Measurements from ENCODE around the gene HNRNPUL2. TPM values are rescaled to one million over a fixed set of nuclear protein-coding genes. Genes with fewer than 3 reads are reported as not detected.
A peak's percentile ranks its signal among the peaks of the same experiment; 100 is the strongest.
"Not testable (repeated sequence)": the region's sequence is repeated elsewhere in the genome, so short reads cannot be mapped to it uniquely, and the experiment has no call there.

Gene HNRNPUL2
- total RNA-seq, 1 experiment from 2014 or later, result 47.3 TPM

DNA sequence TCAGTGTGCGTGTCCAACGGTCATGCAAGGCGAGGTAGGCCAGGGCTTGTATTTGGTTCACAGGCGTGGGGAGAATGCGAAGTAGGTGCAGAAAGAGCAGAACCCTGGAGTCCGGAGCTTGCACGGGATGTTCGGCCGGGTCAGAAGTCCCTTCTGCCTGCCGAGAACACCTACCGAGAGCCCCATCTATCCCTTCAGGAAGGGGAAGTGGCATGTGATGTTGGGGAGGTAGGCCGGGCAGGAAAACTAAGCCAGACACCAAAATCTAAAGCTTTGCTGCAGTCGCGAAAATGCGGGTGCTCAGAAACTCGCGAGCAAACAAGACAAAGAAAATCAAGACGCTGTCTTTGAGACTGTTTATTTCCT, 43.5 kb upstream of the HNRNPUL2 start:
- CTCF ChIA-PET, result interaction anchor here (0.9 to 1.5 kb wide), 3 partner anchors 16 to 43 kb away, joined by 4 to 6 read pairs (median 4); partner anchors contain the start of genes HNRNPUL2 and ZBTB3
- ATAC-seq (peak; percentile 37), DNase-seq (ENCODE audit: low read depth, low spot score) (no peak)
- POLR2A ChIA-PET, result interaction anchor here (0.6 kb wide), 1 partner anchor 43 kb away, joined by 4 read pairs; no protein-coding TSS in a partner anchor
- H3K9me3 ChIP-seq (ENCODE audit: control insufficient read depth, insufficient read depth, low read depth, low read length), result no peaks in the 10 kb centered on the region
- peak overlapping the region; percentile 95 for H3K27ac ChIP-seq (ENCODE audit: low read length)
- H3K4me3 ChIP-seq (ENCODE audit: low read depth in 2 of 2, low read length in 2 of 2), result peak overlapping the region; percentile 72 to 73
- in situ Hi-C loops (cut with HindIII; ENCODE audit: low pct_unique_long_range_greater_than_20kb, low sequenced_read_pairs) (no loop called here), intact Hi-C loops (cut with micrococcal nuclease; ENCODE audit: unreplicated experiment) (no loop called here)
- no TSS peak for BruUV-seq (replicated peaks)
- no peak for TF ChIP-seq TCF7L2 (IDR thresholded peaks at IDR 0.05; ENCODE audit: low read depth, low read length)
- no peak for TF ChIP-seq SIN3A (IDR thresholded peaks at IDR 0.05; ENCODE audit: borderline replicate concordance, insufficient read depth, low read depth, low read length)
- no peak for TF ChIP-seq POLR2AphosphoS5 (IDR thresholded peaks at IDR 0.05; ENCODE audit: low read depth, low read length)
- TF ChIP-seq, protein P1, sequence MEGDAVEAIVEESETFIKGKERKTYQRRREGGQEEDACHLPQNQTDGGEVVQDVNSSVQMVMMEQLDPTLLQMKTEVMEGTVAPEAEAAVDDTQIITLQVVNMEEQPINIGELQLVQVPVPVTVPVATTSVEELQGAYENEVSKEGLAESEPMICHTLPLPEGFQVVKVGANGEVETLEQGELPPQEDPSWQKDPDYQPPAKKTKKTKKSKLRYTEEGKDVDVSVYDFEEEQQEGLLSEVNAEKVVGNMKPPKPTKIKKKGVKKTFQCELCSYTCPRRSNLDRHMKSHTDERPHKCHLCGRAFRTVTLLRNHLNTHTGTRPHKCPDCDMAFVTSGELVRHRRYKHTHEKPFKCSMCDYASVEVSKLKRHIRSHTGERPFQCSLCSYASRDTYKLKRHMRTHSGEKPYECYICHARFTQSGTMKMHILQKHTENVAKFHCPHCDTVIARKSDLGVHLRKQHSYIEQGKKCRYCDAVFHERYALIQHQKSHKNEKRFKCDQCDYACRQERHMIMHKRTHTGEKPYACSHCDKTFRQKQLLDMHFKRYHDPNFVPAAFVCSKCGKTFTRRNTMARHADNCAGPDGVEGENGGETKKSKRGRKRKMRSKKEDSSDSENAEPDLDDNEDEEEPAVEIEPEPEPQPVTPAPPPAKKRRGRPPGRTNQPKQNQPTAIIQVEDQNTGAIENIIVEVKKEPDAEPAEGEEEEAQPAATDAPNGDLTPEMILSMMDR (IDR thresholded peaks at IDR 0.05), result no peak
- TF ChIP-seq, protein P2, sequence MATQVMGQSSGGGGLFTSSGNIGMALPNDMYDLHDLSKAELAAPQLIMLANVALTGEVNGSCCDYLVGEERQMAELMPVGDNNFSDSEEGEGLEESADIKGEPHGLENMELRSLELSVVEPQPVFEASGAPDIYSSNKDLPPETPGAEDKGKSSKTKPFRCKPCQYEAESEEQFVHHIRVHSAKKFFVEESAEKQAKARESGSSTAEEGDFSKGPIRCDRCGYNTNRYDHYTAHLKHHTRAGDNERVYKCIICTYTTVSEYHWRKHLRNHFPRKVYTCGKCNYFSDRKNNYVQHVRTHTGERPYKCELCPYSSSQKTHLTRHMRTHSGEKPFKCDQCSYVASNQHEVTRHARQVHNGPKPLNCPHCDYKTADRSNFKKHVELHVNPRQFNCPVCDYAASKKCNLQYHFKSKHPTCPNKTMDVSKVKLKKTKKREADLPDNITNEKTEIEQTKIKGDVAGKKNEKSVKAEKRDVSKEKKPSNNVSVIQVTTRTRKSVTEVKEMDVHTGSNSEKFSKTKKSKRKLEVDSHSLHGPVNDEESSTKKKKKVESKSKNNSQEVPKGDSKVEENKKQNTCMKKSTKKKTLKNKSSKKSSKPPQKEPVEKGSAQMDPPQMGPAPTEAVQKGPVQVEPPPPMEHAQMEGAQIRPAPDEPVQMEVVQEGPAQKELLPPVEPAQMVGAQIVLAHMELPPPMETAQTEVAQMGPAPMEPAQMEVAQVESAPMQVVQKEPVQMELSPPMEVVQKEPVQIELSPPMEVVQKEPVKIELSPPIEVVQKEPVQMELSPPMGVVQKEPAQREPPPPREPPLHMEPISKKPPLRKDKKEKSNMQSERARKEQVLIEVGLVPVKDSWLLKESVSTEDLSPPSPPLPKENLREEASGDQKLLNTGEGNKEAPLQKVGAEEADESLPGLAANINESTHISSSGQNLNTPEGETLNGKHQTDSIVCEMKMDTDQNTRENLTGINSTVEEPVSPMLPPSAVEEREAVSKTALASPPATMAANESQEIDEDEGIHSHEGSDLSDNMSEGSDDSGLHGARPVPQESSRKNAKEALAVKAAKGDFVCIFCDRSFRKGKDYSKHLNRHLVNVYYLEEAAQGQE (IDR thresholded peaks at IDR 0.05; ENCODE audit: insufficient read depth in 1 of 2, low read depth in 2 of 2, low read length in 1 of 2), result no peak
- peaks cover 4% of the 10 kb centered on the region for H3K36me3 ChIP-seq (ENCODE audit: control insufficient read depth, insufficient read depth, low read length)
- H3K27me3 ChIP-seq (ENCODE audit: control insufficient read depth, insufficient read depth, low read length), result no peaks in the 10 kb centered on the region
- H3K4me1 ChIP-seq (ENCODE audit: control insufficient read depth, insufficient read depth, low read length), result peaks cover 8% of the 10 kb centered on the region

DNA sequence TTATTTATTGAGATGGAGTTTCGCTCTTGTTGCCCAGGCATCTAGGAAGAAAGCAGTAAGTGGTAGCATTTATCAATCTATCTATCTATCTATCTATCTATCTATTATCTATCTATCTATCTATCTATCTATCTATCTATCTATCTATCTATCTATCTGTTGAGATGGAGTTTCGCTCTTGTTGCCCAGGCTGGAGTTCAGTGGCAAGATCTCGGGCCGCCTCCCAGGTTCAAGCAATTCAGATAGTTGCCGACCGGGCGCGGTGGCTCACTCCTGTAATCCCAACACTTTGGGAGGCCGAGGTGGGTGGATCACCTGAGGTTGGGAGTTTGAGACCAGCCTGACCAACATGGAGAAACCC, 33.6 kb upstream of the HNRNPUL2 start:
- BruUV-seq (replicated peaks); intact Hi-C loops (cut with micrococcal nuclease; ENCODE audit: unreplicated experiment): not testable (repeated sequence)
- H3K27ac ChIP-seq (ENCODE audit: low read length), result 0 out of 2 replicates have a peak overlapping the region, but pooled peaks have one; percentile 42

More for the DNA sequence above, 33.6 kb upstream of the HNRNPUL2 start:
- H3K9me3 ChIP-seq (ENCODE audit: control insufficient read depth, insufficient read depth, low read depth, low read length); DNase-seq (ENCODE audit: low read depth, low spot score); in situ Hi-C loops (cut with HindIII; ENCODE audit: low pct_unique_long_range_greater_than_20kb, low sequenced_read_pairs); H3K27me3 ChIP-seq (ENCODE audit: control insufficient read depth, insufficient read depth, low read length); H3K36me3 ChIP-seq (ENCODE audit: control insufficient read depth, insufficient read depth, low read length); H3K4me1 ChIP-seq (ENCODE audit: control insufficient read depth, insufficient read depth, low read length): not testable (repeated sequence)
- H3K4me3 ChIP-seq (ENCODE audit: low read depth in 2 of 2, low read length in 2 of 2), result peak overlapping the region; percentile 66 to 84
- POLR2A ChIA-PET, result interaction anchor here (0.6 kb wide), 1 partner anchor 9 kb away, joined by 3 read pairs; no protein-coding TSS in a partner anchor
- CTCF ChIA-PET, result interaction anchor here (0.7 kb wide), 2 partner anchors 104 to 336 kb away, joined by 7 to 8 read pairs; no protein-coding TSS in a partner anchor
- peak; percentile 27; the same call in 1 of the 2 replicates for ATAC-seq
